CD14-positive monocyte (primary cell): ENCODE measurements around the gene DDIAS. TPM values are rescaled to one million over a fixed set of nuclear protein-coding genes. Genes with fewer than 3 reads are reported as not detected.

Source experiments
- DNase-seq, 3 donors: peaks; one replicate each; pipeline ENCODE4 v3.0.0-alpha.2; 2011 to 2022
- H2AFZ ChIP-seq: 2 replicates; pipeline ENCODE4 v1.6.0; 2012; ENCODE audit warnings: mild to moderate bottlenecking, low read depth, low read length, inconsistent platforms; ENCODE audit not compliant: insufficient read depth, poor library complexity, severe bottlenecking
- H3K27ac ChIP-seq, 2 donors: 1 replicate in 1 of 2; 2 replicates in 1 of 2; pipeline ENCODE4 v1.5.1; 2012 to 2013; ENCODE audit warnings: low read length in 2 of 2, control low read depth in 1 of 2, inconsistent platforms in 1 of 2, low read depth in 1 of 2, mild to moderate bottlenecking in 1 of 2
- H3K27me3 ChIP-seq, 2 donors: one replicate each; pipeline versions ENCODE4 v1.6.0 to v1.6.1; 2011 to 2013; ENCODE audit warnings: low read length in 2 of 2; ENCODE audit not compliant: control insufficient read depth in 2 of 2, insufficient read depth in 2 of 2
- H3K36me3 ChIP-seq, 2 donors: replicated peaks in 1 of 2; 1 replicate in 1 of 2; 2 replicates in 1 of 2; pipeline versions ENCODE4 v1.5.1 to v1.6.1; 2012 to 2013; ENCODE audit warnings: low read length in 2 of 2, control low read depth in 1 of 2, inconsistent platforms in 1 of 2, mild to moderate bottlenecking in 1 of 2; ENCODE audit not compliant: insufficient read depth in 2 of 2, control insufficient read depth in 1 of 2
- H3K4me1 ChIP-seq, 2 donors: 1 replicate in 1 of 2; 2 replicates in 1 of 2; pipeline versions ENCODE4 v1.5.1 to v1.6.1; 2012 to 2013; ENCODE audit warnings: low read length in 2 of 2, control low read depth in 1 of 2, inconsistent platforms in 1 of 2, mild to moderate bottlenecking in 1 of 2, moderate library complexity in 1 of 2; ENCODE audit not compliant: insufficient read depth in 2 of 2, control insufficient read depth in 1 of 2
- H3K4me2 ChIP-seq: replicated peaks from 2 replicates; pipeline ENCODE3; 2012; ENCODE audit warnings: low read length, moderate library complexity, mild to moderate bottlenecking; ENCODE audit not compliant: poor library complexity, severe bottlenecking; ENCODE audit errors: extremely low read depth
- H3K4me3 ChIP-seq, 3 experiments: fragments of 200-600 bp in 1 of 3; sonication (generic) in 1 of 3; replicated peaks in 1 of 3; 1 replicate in 2 of 3; 2 replicates in 1 of 3; pipeline ENCODE4 v1.5.1; 2011 to 2013; ENCODE audit warnings: low read length in 3 of 3, mild to moderate bottlenecking in 3 of 3, control low read depth in 2 of 3, low read depth in 2 of 3, inconsistent platforms in 1 of 3, moderate library complexity in 1 of 3
- H3K79me2 ChIP-seq: 2 replicates; pipeline ENCODE4 v1.6.0; 2012; ENCODE audit warnings: mild to moderate bottlenecking, control low read depth, inconsistent platforms, low read length, moderate library complexity; ENCODE audit not compliant: insufficient read depth
- H3K9ac ChIP-seq: 2 replicates; pipeline ENCODE4 v1.6.0; 2017; ENCODE audit warnings: low read length, mild to moderate bottlenecking; ENCODE audit not compliant: insufficient read depth, poor library complexity, severe bottlenecking
- H3K9me3 ChIP-seq, 2 donors: replicated peaks in 1 of 2; 1 replicate in 1 of 2; 2 replicates in 1 of 2; pipeline versions ENCODE4 v1.5.1 to v1.6.1; 2012 to 2013; ENCODE audit warnings: low read length in 2 of 2, control low read depth in 1 of 2; ENCODE audit not compliant: control insufficient read depth in 1 of 2, insufficient read depth in 1 of 2
- H4K20me1 ChIP-seq: 2 replicates; pipeline ENCODE4 v1.6.0; 2012; ENCODE audit warnings: mild to moderate bottlenecking, low read length, control low read depth, moderate library complexity; ENCODE audit not compliant: insufficient read depth
- H3K27ac Mint-ChIP-seq, 7 donors: one replicate each; pipeline ENCODE4 v1.8.0; 2020; ENCODE audit warnings: mild to moderate bottlenecking in 7 of 7, mixed read lengths in 7 of 7, moderate library complexity in 6 of 7, inconsistent platforms in 2 of 7
- H3K27me3 Mint-ChIP-seq, 3 donors: one replicate each; pipeline ENCODE4 v1.8.0; 2021 to 2022; ENCODE audit warnings: low read depth in 3 of 3, mild to moderate bottlenecking in 3 of 3, mixed read lengths in 3 of 3, moderate library complexity in 3 of 3, inconsistent platforms in 1 of 3
- H3K36me3 Mint-ChIP-seq, 2 donors: one replicate each; pipeline ENCODE4 v1.8.0; 2020; ENCODE audit warnings: mixed read lengths in 2 of 2, inconsistent platforms in 1 of 2, mild to moderate bottlenecking in 1 of 2
- H3K4me1 Mint-ChIP-seq: one replicate; pipeline ENCODE4 v1.8.0; 2020; ENCODE audit warnings: mild to moderate bottlenecking, mixed read lengths
- H3K4me3 Mint-ChIP-seq, 2 donors: one replicate each; pipeline ENCODE4 v1.8.0; 2020; ENCODE audit warnings: mild to moderate bottlenecking in 2 of 2, mixed read lengths in 2 of 2, moderate library complexity in 1 of 2
- H3K9me3 Mint-ChIP-seq, 7 donors: one replicate each; pipeline ENCODE4 v1.8.0; 2020 to 2022; ENCODE audit warnings: mixed read lengths in 7 of 7, mild to moderate bottlenecking in 6 of 7, moderate library complexity in 6 of 7, inconsistent platforms in 2 of 7
- WGBS: methylation state at CpG from one replicate; pipeline ENCODE4 v1.1.5; 2013; ENCODE audit warnings: missing lambda C conversion rate; ENCODE audit not compliant: insufficient coverage; 5-methylcytosine and 5-hydroxymethylcytosine counted together
- intact Hi-C, 2 donors: fragments of 100-400 bp; cut with micrococcal nuclease; formaldehyde crosslinking; loops; one replicate each; pipeline versions ENCODE4 v1.15.0 to v1.15.1; 2023
- polyA plus RNA-seq, 3 donors: library from polyadenylated mRNA; depleted of rRNA in 1 of 3; unstranded in 2 of 3; stranded (reverse) in 1 of 3; fragments of 300-500 nt in 2 of 3; fragments of >200 nt in 1 of 3; fragmentation: Illumina TruSeq in 2 of 3; gene quantifications; 1 replicate in 2 of 3; 2 replicates in 1 of 3; pipeline ENCODE4 v1.2.3, GENCODE V29; 2012 to 2021
- TF ChIP-seq, protein P1 (sequence below): fragments of 200-600 bp; IDR thresholded peaks from one replicate; pipeline ENCODE4 v1.8.0; 2022; ENCODE audit warnings: antibody characterized with exemption, mild to moderate bottlenecking

DDIAS gene
- polyA plus RNA-seq, 3 donors = 6.0 to 14.1 (median 13.5) TPM

DNA sequence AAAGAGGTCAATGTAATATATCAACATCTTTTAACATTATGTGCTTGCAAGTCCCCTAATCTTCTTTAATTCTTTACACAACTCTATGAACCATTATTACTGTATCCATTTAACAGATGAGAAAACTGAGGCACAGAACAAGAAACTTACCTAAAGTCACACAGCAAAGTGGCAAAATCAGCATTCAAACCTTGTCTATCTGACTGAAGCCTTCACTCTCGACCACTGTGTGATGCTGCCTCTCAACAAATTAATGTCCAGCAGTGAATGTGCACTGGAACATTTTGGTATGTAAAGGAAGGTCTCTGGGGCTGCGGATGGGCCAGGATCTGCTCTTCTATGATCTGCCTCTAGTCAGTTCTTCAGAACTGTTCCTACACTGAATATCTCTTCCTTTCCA, 43.4 kb upstream of the DDIAS start:
- peaks cover 70% of the 10 kb centered on the region for H4K20me1 ChIP-seq
- peaks cover 6% of the 10 kb centered on the region for H3K79me2 ChIP-seq
- TF ChIP-seq, protein P1, sequence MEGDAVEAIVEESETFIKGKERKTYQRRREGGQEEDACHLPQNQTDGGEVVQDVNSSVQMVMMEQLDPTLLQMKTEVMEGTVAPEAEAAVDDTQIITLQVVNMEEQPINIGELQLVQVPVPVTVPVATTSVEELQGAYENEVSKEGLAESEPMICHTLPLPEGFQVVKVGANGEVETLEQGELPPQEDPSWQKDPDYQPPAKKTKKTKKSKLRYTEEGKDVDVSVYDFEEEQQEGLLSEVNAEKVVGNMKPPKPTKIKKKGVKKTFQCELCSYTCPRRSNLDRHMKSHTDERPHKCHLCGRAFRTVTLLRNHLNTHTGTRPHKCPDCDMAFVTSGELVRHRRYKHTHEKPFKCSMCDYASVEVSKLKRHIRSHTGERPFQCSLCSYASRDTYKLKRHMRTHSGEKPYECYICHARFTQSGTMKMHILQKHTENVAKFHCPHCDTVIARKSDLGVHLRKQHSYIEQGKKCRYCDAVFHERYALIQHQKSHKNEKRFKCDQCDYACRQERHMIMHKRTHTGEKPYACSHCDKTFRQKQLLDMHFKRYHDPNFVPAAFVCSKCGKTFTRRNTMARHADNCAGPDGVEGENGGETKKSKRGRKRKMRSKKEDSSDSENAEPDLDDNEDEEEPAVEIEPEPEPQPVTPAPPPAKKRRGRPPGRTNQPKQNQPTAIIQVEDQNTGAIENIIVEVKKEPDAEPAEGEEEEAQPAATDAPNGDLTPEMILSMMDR = no peak
- H3K27ac Mint-ChIP-seq = no peak overlapping the region
- H3K4me1 Mint-ChIP-seq = no peaks in the 10 kb centered on the region
- peaks cover 14 to 18% of the 10 kb centered on the region in 2 donors for H3K36me3 Mint-ChIP-seq
- WGBS = 100% methylated on average over 1 of the region's 2 CpGs
- H3K4me3 ChIP-seq = no peak overlapping the region
- H3K4me3 Mint-ChIP-seq = no peak overlapping the region
- H3K27me3 ChIP-seq = no peaks in the 10 kb centered on the region
- no peaks in the 10 kb centered on the region for H3K9me3 ChIP-seq
- H3K4me1 ChIP-seq = no peaks in the 10 kb centered on the region
- H3K36me3 ChIP-seq = peaks cover 11% of the 10 kb centered on the region in 2 donors
- no peak overlapping the region for H2AFZ ChIP-seq
- DNase-seq = no peak
- H3K27me3 Mint-ChIP-seq = peaks cover 0 to 2% (median 0%) of the 10 kb centered on the region in 3 donors
- no peak overlapping the region for H3K9ac ChIP-seq
- H3K9me3 Mint-ChIP-seq = peaks cover 0 to 2% (median 2%) of the 10 kb centered on the region in 7 donors
- H3K4me2 ChIP-seq = no peak overlapping the region
- intact Hi-C loops = no loop called here
- H3K27ac ChIP-seq = no peak overlapping the region

DNA sequence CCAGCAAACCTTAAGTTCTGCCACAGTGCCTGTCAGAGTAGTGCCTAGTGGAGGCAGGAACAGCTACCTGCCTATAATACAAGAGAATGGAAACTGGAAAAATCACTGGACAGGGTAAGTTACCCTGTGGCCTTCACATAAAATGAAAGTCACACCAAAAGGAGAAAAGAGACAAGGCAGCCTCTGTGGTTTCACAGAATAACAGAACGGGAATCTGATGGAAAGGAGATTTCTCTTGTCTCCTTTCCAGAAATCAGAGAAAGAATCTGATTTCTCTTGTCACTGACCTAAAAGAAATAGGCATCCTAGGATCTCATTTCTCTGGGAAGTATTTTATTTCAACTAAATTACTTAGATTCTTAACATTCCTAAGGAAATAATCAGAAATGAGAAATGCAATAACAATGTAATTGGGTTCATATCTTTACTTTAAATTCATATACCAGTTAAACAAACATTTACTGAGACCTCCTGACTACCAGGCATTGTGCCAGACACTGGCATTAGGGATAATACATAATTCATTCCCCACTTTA, 42.9 kb upstream of the DDIAS start:
- TF ChIP-seq, protein P1 = no peak
- H3K9me3 Mint-ChIP-seq = peaks cover 0 to 2% (median 2%) of the 10 kb centered on the region in 7 donors

More for the DNA sequence above, 42.9 kb upstream of the DDIAS start:
- Histone ChIP-seq H3K79me2 (peaks cover 8% of the 10 kb centered on the region), H3K4me1 (no peaks in the 10 kb centered on the region), H4K20me1 (peaks cover 70% of the 10 kb centered on the region), H3K36me3 (peaks cover 11% of the 10 kb centered on the region in 2 donors), H3K4me3 (no peak overlapping the region), H3K27ac (no peak overlapping the region), H2AFZ (no peak overlapping the region), H3K27me3 (no peaks in the 10 kb centered on the region), H3K9ac (no peak overlapping the region), H3K4me2 (no peak overlapping the region), H3K9me3 (no peaks in the 10 kb centered on the region)
- Mint-ChIP-seq H3K36me3 (peaks cover 14 to 18% of the 10 kb centered on the region in 2 donors), H3K4me3 (no peak overlapping the region), H3K27me3 (peaks cover 0 to 2% (median 0%) of the 10 kb centered on the region in 3 donors), H3K4me1 (peaks cover 2% of the 10 kb centered on the region), H3K27ac (no peak overlapping the region)
- DNase-seq = no peak
- no CpG with 5 or more reads among the region's 1 CpG for WGBS
- intact Hi-C loops = no loop called here
